Upper lobe of left lung (tissue), 6 donors: ENCODE results near the gene MAN2B2. TPM values are rescaled to one million over a fixed set of nuclear protein-coding genes. Genes with fewer than 3 reads are reported as not detected.
A peak's percentile ranks its signal among the peaks of the same experiment; 100 is the strongest.

ENCODE experiments used
- ATAC-seq, 2 donors: fragments of 200-7000 bp; cut with Tn5 transposase; one replicate each; pipeline ENCODE4 v1.9.1; 2022; ENCODE audit warnings: mild to moderate bottlenecking in 2 of 2, moderate library complexity in 2 of 2; ENCODE audit not compliant: low FRiP score in 2 of 2
- DNase-seq, 2 donors: peaks; one replicate each; pipeline ENCODE4 v3.0.0-alpha.2; 2019 to 2020
- H3K27ac ChIP-seq, 4 donors: fragments of 200-600 bp; sonication (generic); one replicate each; pipeline ENCODE4 v1.5.1; 2016 to 2019
- H3K27me3 ChIP-seq, 4 donors: fragments of 200-600 bp; sonication (generic); one replicate each; pipeline ENCODE4 v1.5.1; 2017 to 2019
- H3K36me3 ChIP-seq, 4 donors: fragments of 200-600 bp; sonication (generic); one replicate each; pipeline ENCODE4 v1.5.1; 2016 to 2019
- H3K4me1 ChIP-seq, 4 donors: fragments of 200-600 bp; sonication (generic); one replicate each; pipeline ENCODE4 v1.5.1; 2018 to 2019
- H3K4me3 ChIP-seq, 4 donors: fragments of 200-600 bp; sonication (generic); one replicate each; pipeline ENCODE4 v1.5.1; 2017 to 2019; ENCODE audit warnings: mild to moderate bottlenecking in 2 of 4, moderate library complexity in 1 of 4
- H3K9me3 ChIP-seq, 4 donors: fragments of 200-600 bp; sonication (generic); one replicate each; pipeline ENCODE4 v1.5.1; 2018 to 2019
- CTCF ChIP-seq, 6 experiments: fragments of 450-650 bp in 4 of 6; fragments of 200-600 bp in 2 of 6; sonication (generic) in 2 of 6; IDR thresholded peaks; one replicate each; pipeline ENCODE4 v1.5.1; 2016 to 2019; ENCODE audit warnings: antibody characterized with exemption in 6 of 6
- EP300 ChIP-seq, 4 donors: sonication (generic); formaldehyde crosslinking; IDR thresholded peaks; one replicate each; pipeline ENCODE4 v1.5.1; 2017; ENCODE audit warnings: antibody characterized with exemption in 4 of 4, control low read depth in 2 of 4
- POLR2A ChIP-seq, 4 donors: fragments of 450-650 bp; IDR thresholded peaks; one replicate each; pipeline ENCODE4 v1.5.1; 2016 to 2017; ENCODE audit warnings: antibody characterized with exemption in 4 of 4, mild to moderate bottlenecking in 2 of 4
- POLR2AphosphoS5 ChIP-seq, 2 donors: sonication (generic); formaldehyde crosslinking; IDR thresholded peaks; one replicate each; pipeline ENCODE4 v1.5.1; 2017; ENCODE audit warnings: antibody characterized with exemption in 2 of 2
- WGBS, 2 donors: methylation state at CpG; one replicate each; pipeline ENCODE4 v1.1.5; 2017 to 2018; 5-methylcytosine and 5-hydroxymethylcytosine counted together
- total RNA-seq, 6 donors: library from RNA; depleted of rRNA in 4 of 6; stranded (reverse); fragments of >200 nt in 4 of 6; gene quantifications; one replicate each; pipeline versions ENCODE4 v1.1.0 to v1.2.1, GENCODE V29; 2016 to 2021
- donor health status: DM: no; HTN: no; CAD: no; lungs with moderate emphysema.
- donor health status: DM: no; HTN: yes; CAD: no; lungs with severe emphysema.

Gene MAN2B2
- total RNA-seq, 6 donors from 2014 or later: 17.4 to 44.0 (median 35.4) TPM

- Histone ChIP-seq H3K36me3 (peaks cover 0 to 2% (median under 1%) of the 10 kb centered on the region in 4 donors), H3K4me1 (peaks cover 13 to 21% (median 15%) of the 10 kb centered on the region in 4 donors), H3K4me3 (no peak overlapping the region), H3K9me3 (no peaks in the 10 kb centered on the region), H3K27ac (no peak overlapping the region), H3K27me3 (no peaks in the 10 kb centered on the region)
- DNase-seq (no peak), ATAC-seq (no peak)
- TF ChIP-seq POLR2A (IDR thresholded peaks at IDR 0.05): no peak
- TF ChIP-seq POLR2AphosphoS5 (IDR thresholded peaks at IDR 0.05): no peak
- TF ChIP-seq CTCF (IDR thresholded peaks at IDR 0.05): no peak
- no peak for TF ChIP-seq EP300 (IDR thresholded peaks at IDR 0.05)
- 83 to 84% methylated on average over 2 to 3 of the region's 3 CpGs for WGBS, 2 donors
Measured at GRCh38 chr4:6571608-6572007, 3.4 kb upstream of the MAN2B2 start.

GRCh38 chr4:6573551-6573950, 1.4 kb upstream of the MAN2B2 start:
- Histone ChIP-seq H3K27me3 (no peaks in the 10 kb centered on the region), H3K4me1 (peaks cover 13 to 21% (median 15%) of the 10 kb centered on the region in 4 donors), H3K4me3 (no peak overlapping the region), H3K9me3 (no peaks in the 10 kb centered on the region), H3K36me3 (peaks cover 0 to 20% (median 11%) of the 10 kb centered on the region in 4 donors), H3K27ac (no peak overlapping the region)
- TF ChIP-seq POLR2AphosphoS5 (IDR thresholded peaks at IDR 0.05): no peak
- TF ChIP-seq EP300 (IDR thresholded peaks at IDR 0.05): no peak
- TF ChIP-seq CTCF (IDR thresholded peaks at IDR 0.05): no peak
- no peak for TF ChIP-seq POLR2A (IDR thresholded peaks at IDR 0.05)
- DNase-seq (no peak), ATAC-seq (no peak)
- 46 to 87% methylated on average over 4 to 5 of the region's 6 CpGs for WGBS, 2 donors

- DNase-seq (no peak), ATAC-seq (no peak)
- Histone ChIP-seq H3K27ac (peak overlapping the region; percentile 5 to 87 (median 66)), H3K27me3 (no peaks in the 10 kb centered on the region), H3K4me1 (peaks cover 13 to 21% (median 15%) of the 10 kb centered on the region in 4 donors), H3K9me3 (no peaks in the 10 kb centered on the region), H3K36me3 (peaks cover 0 to 23% (median 14%) of the 10 kb centered on the region in 4 donors), H3K4me3 (peak overlapping the region; percentile 69 to 98 (median 82))
- WGBS, 2 donors: 50 to 57% methylated on average over 15 of the region's 16 CpGs
- TF ChIP-seq POLR2A (IDR thresholded peaks at IDR 0.05): no peak
- no peak for TF ChIP-seq CTCF (IDR thresholded peaks at IDR 0.05)
- TF ChIP-seq EP300 (IDR thresholded peaks at IDR 0.05): no peak
- no peak for TF ChIP-seq POLR2AphosphoS5 (IDR thresholded peaks at IDR 0.05)
Measured at GRCh38 chr4:6573986-6574746, 823 bp upstream of the MAN2B2 start.

- H3K27me3 ChIP-seq: no peaks in the 10 kb centered on the region
- DNase-seq (no peak), ATAC-seq (no peak)
- peak overlapping the region; percentile 69 to 98 (median 82) for H3K4me3 ChIP-seq
- TF ChIP-seq EP300 (IDR thresholded peaks at IDR 0.05) (no peak), POLR2AphosphoS5 (IDR thresholded peaks at IDR 0.05) (no peak), CTCF (IDR thresholded peaks at IDR 0.05) (no peak), POLR2A (IDR thresholded peaks at IDR 0.05) (no peak)
- H3K36me3 ChIP-seq: peaks cover 5 to 37% (median 28%) of the 10 kb centered on the region in 4 donors
- 0 to 67% methylated on average over 1 to 17 of the region's 17 CpGs for WGBS, 2 donors
- H3K9me3 ChIP-seq: no peaks in the 10 kb centered on the region
- peaks cover 13 to 21% (median 15%) of the 10 kb centered on the region in 4 donors for H3K4me1 ChIP-seq
- peak overlapping the region; percentile 51 to 87 (median 72) for H3K27ac ChIP-seq
Measured at GRCh38 chr4:6575503-6576240, 683 bp downstream of the MAN2B2 start.
